ENCODE measurements around the gene JPH3.

The JPH3 gene

DNA sequence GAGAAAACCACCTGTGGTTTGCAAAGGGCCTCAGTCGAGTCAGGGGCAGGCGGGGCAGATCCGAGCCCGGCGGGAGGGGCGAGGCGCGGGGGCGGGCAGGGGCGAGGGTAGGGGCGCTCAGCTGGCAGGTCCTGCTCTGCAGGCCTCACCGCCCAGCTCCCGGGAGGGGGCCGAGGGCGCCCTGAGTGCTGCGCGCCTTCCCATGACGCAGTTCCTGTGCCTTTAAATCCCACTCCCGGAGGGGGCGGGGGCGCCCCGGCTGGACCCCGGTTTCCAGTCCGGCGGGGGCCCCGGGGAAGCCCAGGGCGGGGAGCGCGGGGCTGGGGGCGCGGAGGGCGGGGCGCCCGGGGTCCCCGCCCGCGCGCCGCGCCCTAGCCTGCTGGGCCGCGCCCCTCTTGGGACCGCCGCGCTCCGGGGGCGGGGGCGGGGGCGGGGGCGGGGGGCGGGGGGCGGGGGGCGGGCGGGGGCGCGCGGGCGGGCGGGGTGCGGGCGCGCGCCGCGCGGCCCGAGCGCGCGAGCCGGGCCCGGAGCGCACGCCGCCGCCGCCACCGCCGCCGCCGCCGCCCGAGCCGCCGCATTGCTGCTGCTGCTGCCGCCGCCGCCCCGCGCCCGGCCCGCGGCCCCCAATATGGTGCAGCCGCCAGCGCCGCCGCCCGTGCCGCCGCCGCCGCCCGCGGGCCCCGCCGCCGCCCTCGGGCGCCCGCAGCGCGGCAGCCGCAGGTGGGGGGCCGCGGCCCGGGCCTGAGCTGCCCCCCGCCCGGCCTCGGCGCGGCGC lies at the start of gene JPH3:
Gene JPH3, plus strand, starts transcription at position 508 of the 775 bp plus-strand sequence. CDS start 639 bp downstream, outside the sequence.
- no peak for DNase-seq (ENCODE audit: extremely low read depth in 1 of 2, low read depth in 1 of 2)

DNA sequence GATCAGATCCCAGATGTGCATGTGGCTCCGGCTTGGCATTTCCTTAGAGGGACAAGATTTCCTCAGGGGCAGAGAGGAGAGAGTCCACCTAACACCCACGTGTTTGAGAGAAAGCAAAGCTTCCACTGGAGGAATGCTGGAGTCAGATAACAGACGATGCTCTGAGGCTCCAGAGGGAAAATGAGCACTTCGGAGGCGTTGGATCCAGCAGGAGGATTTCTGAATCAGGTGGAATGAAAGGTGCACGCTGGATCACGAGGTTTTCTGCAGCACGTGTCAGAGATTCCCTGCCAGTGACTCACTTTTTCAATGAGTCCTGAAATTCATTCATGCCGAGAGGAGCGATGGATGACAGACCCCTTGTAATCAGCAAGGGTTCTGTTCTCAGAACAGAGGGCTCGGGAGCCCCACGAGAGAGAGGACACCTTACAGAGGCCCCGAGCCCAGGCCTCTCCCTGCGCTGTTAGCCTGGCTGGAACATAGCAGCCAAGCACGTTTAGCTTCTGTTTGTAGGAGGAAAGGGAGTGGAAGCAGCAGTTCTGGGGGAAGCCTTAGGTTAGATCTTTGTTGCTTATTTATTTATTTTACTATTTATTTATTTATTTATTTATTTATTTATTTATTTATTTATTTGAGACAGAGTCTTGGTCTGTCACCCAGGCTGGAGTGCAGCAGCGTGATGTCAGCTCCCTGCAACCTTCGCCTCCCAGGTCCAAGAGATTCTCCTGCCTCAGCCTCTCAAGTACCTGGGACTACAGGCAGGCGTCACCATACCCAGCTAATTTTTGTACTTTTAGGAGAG lies 49.3 kb upstream of the JPH3 start:
- no peak for DNase-seq (ENCODE audit: extremely low read depth in 1 of 2, low read depth in 1 of 2)

DNA sequence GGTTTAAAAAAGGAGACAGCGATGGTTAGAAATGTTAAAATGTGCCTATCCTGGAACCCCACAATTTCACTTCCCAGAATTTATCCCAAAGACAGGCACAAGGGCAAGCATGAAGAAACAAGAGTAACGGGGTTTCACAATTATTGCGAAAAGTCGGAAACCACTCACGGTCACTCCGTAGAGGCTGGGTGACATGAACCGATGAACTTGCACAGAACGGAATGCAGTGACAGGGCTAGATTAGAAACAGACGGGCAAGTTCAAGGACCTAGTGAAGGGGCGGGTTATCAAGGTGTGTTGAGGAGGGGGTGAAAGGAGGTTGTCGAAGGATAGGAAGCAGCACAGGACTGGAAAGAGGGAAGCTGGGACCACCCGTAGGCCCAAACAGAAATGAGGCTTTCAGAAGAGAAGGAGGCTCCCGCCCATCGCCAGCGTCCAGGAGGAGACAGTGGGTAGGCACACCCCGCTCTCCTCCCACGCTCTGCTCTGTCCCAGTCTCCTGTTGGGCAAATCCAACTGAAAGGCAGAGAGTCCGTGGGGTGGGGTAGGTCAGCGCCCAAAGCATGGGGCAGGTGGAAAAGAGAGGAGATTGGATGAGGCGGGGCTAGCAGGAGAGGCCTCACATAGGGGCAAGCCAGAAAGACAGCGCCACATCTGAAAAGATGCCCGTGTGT lies 47.4 kb upstream of the JPH3 start:
- no peak for DNase-seq (ENCODE audit: extremely low read depth in 1 of 2, low read depth in 1 of 2)

DNA sequence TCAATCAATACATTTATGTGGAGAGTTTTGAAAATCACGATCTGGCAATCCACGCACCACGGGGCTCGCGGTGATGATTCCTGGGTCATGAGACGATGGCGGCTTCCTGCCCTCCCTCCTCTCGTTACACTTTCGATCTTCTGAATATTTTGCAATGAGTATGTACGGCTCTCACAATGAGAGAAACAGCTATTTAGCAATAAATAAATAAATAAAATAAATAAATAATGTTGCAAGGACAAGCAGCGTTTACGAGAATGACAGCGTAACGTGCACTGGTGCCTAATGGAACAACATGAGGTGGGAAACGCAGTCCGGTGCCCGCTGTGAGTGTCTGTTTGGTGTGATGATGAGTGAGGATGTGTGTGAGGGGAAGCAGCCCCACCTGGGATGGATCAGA lies 46.7 kb upstream of the JPH3 start:
- no peak for DNase-seq (ENCODE audit: extremely low read depth in 1 of 2, low read depth in 1 of 2)

DNA sequence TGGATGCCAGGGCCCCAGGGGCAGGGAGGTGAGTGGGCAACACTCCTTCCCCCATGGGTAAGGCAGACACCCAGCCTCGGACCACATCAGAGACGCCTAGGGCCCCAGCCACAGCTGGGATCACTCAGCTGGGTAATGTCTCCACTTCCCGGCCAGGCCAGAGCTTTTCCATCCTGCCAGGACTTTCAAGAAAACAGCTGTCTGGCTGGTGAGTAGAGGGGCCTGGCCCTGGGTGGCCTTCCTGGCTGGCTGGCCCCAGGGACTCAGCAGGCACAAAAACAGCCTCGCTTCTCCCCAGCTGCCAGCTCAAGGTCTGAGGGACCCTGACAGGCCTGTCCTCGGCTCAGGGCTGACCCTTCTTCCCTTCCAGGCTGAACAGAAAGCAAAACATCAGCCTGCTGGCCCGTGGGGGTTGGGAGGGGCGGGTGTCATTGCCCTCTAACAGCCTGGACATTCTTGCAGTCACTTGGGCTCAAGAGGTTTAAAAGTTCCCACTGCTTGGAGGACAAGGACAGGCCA lies 45.3 kb upstream of the JPH3 start:
- no peak for DNase-seq (ENCODE audit: extremely low read depth in 1 of 2, low read depth in 1 of 2)

DNA sequence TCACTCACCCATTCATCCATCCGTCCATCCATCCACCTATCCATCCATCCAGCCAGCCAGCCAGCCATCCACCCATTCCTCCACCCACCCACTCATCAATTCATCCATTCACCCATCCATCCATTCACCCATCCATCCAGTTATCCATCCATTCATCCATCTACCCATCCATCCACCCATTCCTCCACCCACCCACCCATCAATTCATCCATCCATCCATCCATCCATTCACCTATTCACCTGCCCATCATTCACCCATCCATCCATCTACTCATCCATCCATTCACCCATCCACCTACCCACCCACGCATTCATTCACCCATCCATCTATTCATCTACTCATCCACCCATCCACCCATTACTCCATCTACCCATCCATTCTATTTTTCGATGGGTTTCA lies 43.6 kb upstream of the JPH3 start:
- no peak for DNase-seq (ENCODE audit: extremely low read depth in 1 of 2, low read depth in 1 of 2)

- no peak for DNase-seq (ENCODE audit: extremely low read depth in 1 of 2, low read depth in 1 of 2)
Measured at GRCh38 chr16:87559945-87560344, 42.4 kb upstream of the JPH3 start.

DNA sequence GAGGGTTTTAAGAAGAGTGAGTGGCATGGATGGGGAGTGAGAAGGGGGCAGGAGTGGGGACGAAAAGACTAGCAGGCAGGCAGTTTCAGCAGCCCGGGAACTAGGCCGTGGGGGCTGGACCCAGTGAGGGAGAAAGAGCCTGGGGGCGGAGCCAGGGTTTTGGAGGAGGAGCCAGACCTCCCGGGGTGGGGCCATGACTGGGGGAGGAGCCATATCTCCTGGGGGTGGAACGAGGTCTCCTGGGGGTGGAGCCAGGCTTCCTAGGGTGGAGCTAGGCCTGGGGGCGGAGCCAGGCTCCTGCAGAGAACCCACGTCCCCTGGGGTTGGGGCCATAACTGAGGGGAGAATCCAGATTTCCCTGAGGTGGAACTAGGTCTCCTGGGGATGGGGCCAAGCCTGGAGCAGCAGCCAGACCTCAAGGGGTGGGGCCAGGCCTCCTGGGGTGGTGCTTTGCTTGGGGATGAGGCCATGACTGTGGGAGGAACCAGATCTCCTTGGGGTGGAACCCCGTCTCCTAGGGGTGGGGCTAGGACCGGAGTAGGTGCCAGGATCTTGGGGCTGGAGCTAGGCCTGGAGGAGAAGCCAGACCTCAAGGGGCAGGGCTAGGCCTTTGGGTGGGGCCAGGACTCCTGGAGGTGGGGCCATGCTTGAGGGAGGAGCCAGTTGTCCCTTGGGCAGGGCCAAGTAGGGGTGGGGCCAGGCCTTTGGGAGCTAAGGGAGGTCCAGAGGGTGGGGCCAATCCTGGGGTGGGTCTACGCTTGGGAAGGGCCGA lies 41.7 kb upstream of the JPH3 start:
- DNase-seq (ENCODE audit: extremely low read depth in 1 of 2, low read depth in 1 of 2): no peak

GRCh38 chr16:87561200-87562105 lies 40.9 kb upstream of the JPH3 start:
- DNase-seq (ENCODE audit: extremely low read depth in 1 of 2, low read depth in 1 of 2): no peak

DNA sequence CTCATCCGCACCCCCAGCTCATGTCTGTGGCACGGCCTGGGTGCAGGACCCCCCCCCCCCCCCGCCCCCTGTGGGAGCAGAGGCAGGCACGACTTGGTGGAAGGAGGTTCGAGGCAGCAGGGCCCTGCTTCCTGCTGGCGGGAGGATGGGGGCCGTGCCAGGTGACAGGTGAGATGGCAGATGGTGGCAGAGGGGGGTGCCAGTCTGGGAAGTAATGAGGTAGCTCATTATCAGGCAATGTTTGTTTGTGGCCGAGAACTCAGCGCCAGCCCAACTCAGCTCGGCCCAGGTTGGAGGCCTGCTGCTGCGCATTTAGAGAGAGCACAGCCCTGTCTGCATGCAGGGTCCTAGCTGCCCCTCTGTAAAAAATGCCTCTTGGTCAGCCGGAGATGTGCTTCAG lies 40.1 kb upstream of the JPH3 start:
- no peak for DNase-seq (ENCODE audit: extremely low read depth in 1 of 2, low read depth in 1 of 2)

- DNase-seq (ENCODE audit: extremely low read depth in 1 of 2, low read depth in 1 of 2): no peak
Measured at GRCh38 chr16:87563022-87563421, 39.3 kb upstream of the JPH3 start.

DNA sequence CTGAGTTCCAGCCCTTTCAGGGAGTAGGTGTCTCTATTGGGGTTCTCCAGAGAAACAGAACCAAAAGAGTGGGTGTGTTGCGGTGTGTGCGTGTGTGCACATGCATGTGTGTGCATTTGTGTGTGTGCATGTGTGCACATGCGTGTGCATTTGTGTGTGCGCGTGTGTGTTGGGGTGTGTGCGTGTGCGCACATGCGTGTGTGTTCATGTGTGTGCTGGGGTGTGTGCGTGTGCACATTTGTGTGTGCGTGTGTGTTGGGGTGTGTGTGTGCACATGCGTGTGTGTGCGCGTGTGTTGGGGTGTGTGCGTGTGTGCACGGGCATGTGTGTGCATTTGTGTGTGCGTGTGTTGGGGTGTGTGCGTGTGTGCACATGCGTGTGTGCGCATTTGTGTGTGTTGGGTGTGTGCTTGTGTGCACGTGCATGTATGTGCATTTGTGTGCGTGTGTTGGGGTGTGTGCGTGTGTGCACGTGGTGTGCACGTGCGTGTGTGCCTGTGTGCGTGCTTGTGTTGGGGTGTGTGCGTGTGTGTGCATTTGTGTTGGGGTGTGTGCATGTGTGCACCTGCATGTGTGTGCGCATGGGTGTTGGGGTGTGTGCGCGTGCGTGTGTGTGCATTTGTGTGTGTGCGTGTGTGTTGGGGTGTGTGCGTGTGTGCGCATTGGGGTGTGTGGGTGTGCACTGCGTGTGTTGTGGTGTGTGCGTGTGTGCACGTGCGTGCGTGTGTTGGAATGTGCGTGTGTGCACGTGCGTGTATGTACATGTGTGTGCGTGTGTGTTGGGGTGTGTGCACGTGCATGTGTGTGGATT lies 38.4 kb upstream of the JPH3 start:
- DNase-seq (ENCODE audit: extremely low read depth in 1 of 2, low read depth in 1 of 2): no peak

DNA sequence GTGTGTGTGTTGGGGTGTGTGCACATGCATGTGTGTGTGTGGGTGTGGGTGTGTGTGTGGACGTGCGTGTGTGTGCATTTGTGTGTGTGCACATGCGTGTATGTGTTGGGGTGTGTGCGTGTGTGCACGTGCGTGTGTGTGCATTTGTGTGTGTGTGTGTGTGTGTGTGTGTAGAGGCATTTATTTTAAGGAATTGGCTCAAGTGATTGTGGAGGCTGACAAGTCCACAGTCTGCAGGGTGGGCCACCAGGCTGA lies 37.9 kb upstream of the JPH3 start:
- DNase-seq (ENCODE audit: extremely low read depth in 1 of 2, low read depth in 1 of 2): no peak

- no peak for DNase-seq (ENCODE audit: extremely low read depth in 1 of 2, low read depth in 1 of 2)
Measured at GRCh38 chr16:87569601-87570571, 32.4 kb upstream of the JPH3 start.

GRCh38 chr16:87570572-87570937 lies 31.8 kb upstream of the JPH3 start:
- DNase-seq (ENCODE audit: extremely low read depth in 1 of 2, low read depth in 1 of 2): no peak

DNA sequence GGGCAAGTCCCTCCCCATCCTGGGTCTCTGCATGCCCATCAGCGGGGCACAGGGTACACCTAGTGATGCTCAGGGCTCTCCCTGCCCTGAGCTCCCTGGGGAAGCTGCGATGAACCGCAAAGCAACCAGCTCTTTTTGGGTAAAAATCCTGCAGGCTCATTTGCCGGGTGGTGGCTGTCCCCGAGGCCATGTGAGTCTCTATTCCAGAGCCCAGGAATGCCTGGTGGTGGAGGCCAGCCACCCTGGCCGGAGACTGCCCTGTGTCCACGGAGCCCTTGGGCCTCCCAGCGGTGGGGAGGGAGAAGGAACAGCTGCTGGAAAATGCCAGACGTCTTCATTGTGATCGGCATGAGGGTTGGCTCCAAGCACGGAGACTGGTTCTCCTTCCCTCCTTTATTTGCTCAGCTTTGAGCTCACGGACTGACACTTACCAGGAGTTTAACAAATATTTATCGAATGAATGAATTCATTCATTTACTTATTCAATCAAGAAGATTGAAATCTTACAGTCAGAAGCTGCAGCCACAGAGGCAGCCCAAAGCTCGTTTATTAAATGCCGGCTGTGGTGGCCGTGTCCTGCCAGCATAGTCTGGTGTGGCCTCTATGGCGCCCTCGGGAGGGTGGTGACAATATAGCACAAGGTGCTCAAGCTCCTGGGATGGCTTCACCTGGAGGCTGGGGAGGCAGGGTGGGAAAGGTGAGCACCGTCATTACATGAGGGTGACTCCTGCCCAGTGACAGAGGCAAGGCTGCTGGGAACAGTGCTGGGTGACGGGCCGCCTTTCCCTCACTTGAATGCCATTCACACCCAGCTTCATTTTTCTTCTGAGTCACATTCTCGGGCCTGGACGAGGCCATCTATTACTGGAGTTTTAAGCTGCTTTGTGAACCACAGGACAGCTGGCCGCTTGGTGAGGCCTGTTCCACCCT lies 31.1 kb upstream of the JPH3 start:
- DNase-seq (ENCODE audit: extremely low read depth in 1 of 2, low read depth in 1 of 2): no peak

DNA sequence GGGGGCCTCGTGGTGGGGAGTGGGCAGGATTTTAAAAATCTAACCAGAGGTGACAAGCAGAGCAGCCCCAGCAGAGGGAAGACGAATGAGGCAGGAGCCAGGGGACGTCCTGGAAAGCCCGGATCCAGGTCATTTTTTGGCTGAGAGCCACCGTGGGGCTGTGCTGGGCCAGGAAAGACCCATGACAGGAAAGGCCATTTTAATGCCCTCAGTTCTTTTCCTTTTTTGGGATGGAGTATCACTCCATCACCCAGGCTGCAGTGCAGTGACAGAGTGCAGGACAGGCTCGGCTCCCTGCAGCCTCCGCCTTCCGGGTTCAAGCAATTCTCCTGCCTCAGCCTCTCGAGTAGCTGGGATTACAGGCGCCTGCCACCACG lies 30.5 kb upstream of the JPH3 start:
- DNase-seq (ENCODE audit: extremely low read depth in 1 of 2, low read depth in 1 of 2): no peak

Measured in activated CD8-positive, alpha-beta memory T cell treated with anti-CD3 and anti-CD28 coated beads for 1 hour (primary cell).